Activated CD8-positive, alpha-beta memory T cell treated with anti-CD3 and anti-CD28 coated beads for 36 hours (primary cell): Measurements from ENCODE around the gene C6orf132. TPM values are rescaled to one million over a fixed set of nuclear protein-coding genes. Genes with fewer than 3 reads are reported as not detected.
"Not testable (repeated sequence)": the region's sequence is repeated elsewhere in the genome, so short reads cannot be mapped to it uniquely, and the experiment has no call there.

Source experiments
- CTCF ChIA-PET: fragments of 350-600 bp; sonication (Branson Sonifier 250); formaldehyde crosslinking; loops from one replicate; lab custom pipeline; 2021; ENCODE audit warnings: antibody characterized with exemption; lab: Charles Lee
- POLR2A ChIA-PET: fragments of 350-600 bp; sonication (Branson Sonifier 250); formaldehyde crosslinking; loops from one replicate; lab custom pipeline; 2021; ENCODE audit warnings: antibody characterized with exemption; lab: Charles Lee
- total RNA-seq, 2 experiments: library from RNA; stranded (reverse); gene quantifications; one replicate each; pipeline ENCODE4 v1.2.3, GENCODE V29; 2021

The C6orf132 gene
- total RNA-seq, 2 experiments from 2014 or later: 0.21 to 0.23 TPM

DNA sequence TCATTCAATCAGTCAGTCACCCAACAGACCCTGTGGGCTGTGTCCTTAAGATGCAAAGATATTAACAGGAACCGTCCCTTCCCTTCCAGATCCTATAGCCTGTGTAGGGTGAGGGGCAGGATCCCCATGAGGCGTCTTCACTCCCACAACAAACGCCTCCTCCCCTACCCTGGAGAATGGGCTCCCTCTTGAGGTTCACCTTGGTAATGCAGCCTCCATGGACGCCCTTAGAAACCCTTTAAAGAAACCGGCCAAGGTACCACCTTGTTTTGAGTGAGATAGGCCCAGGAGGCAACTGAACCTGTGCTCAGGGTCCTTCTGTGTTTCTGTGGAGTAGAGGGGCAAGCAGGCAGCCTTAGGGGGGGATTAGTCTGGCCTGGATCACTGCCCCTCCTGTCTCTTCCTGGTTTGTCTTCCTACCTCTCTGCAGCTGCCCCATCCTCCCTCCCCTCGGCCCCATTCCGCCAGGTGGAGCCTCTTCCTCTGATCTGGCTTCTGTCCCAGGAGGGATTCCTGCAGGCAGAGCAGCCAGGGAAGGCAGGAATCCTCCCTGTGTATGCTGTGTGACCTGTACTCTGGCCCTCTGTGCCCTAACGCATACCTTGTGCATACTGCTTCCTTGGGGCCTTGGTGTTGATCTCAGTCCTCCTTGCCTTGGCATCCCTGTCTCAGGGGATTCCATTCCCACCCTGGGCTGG, 24.2 kb upstream of the C6orf132 start:
- ChIA-PET POLR2A (interaction anchor here (0.6 kb wide), 1 partner anchor 15 kb away, joined by 6 read pairs; no protein-coding TSS in a partner anchor), CTCF (interaction anchor here (0.9 to 1.2 kb wide), 4 partner anchors 63 to 381 kb away, joined by 3 read pairs; no protein-coding TSS in a partner anchor)

- POLR2A ChIA-PET: no interaction called here
- CTCF ChIA-PET: interaction anchor here (1.2 to 1.9 kb wide), 2 partner anchors 60 to 244 kb away, joined by 3 to 5 read pairs; partner anchors contain the start of genes BYSL and MED20
Measured at GRCh38 chr6:42165016-42165415, 22.6 kb upstream of the C6orf132 start.

DNA sequence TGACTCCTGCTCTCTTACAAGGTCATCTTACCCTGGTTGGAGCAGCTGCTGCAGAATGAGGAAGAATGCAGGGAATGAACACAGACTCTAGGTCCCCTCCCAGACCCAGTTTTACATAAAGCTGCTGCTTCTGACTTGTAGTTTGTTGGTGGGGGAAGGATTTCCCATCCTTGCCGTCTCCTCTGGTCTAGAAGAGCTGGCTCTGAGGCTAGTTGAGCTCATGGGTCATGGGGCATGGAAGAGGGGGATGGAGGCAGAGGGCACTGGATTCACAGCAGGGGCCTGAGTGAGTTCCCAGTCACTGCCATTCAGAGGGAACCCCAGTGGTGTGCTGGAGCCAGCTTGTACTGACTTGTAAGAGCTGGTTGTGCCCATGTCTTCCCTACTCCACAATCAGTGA, 21.6 kb upstream of the C6orf132 start:
- ChIA-PET POLR2A (interaction anchor here (0.6 kb wide), 2 partner anchors 113 to 297 kb away, joined by 3 read pairs; no protein-coding TSS in a partner anchor), CTCF (interaction anchor here (0.6 to 1.9 kb wide), 6 partner anchors 59 to 894 kb away, joined by 3 to 5 read pairs (median 4); partner anchors contain the start of genes BYSL and MED20)

DNA sequence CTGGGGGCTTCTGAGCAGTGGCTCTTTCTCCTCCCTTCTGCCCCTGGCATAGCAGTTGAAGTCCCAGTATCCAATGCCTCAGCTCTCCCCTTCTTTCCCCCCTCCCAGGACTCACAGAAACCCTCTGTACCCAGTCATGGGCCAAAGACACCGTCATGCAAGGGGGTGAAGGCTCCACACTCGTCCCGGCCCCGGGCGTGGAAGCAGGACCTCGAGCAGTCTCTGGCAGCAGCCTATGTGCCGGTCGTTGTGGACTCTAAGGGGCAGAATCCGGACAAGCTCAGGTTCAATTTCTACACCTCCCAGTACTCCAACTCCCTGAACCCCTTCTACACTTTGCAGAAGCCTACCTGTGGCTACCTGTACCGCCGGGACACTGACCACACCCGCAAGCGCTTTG, 20.4 kb upstream of the C6orf132 start:
- ChIA-PET POLR2A (no interaction called here), CTCF (no interaction called here)

DNA sequence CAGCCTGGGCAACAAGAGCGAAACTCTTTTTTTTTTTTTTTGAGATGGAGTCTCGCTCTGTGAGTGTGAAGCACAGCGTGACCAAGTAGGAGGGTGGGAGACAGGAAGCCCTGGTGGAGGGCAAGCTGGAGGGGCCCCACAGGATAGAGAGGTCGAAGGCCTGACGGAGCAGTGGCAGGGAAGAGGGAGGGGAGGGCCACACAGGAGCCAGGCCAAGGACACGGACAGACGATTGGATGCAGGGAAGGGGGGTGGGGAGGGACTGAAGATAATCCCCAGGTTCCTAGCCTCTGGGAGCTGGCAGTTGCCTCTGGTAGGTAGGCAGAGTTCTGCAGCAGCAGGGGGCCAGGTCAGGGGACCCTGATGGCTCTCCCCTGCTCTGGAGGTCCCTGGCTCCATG, 20.0 kb upstream of the C6orf132 start:
- POLR2A ChIA-PET: no interaction called here
- CTCF ChIA-PET: interaction anchor here (1.1 kb wide), 1 partner anchor 26 kb away, joined by 3 read pairs; no protein-coding TSS in a partner anchor

DNA sequence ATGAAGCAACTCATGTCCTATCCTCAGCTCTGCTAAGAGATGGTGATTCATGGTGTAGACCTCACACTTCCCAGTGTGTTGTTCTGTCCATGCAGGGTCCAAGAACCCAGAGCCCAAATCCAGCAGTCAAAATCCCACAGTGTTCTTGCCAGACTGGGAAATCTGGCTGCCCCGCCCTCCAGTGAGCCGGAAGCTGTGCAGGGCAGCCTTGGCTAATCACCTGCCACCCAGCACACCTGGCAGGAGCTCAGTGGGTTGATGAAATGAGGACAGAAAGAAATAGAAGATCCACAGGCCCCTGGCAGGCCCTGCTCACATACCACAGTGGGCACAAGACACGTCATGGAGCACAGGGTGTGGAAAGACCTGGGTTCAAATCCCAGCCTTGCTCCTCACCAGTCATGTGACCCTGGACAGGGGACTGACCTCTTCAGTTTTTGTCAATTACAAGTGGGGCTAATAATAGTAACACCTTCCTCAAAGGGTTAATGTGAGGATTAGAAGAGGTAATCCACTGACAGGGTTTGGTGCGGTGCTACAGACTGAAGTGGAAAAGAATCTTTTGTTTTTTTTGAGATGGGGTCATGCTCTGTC, 17.1 kb upstream of the C6orf132 start:
- CTCF ChIA-PET: interaction anchor here (0.6 to 1.1 kb wide), 2 partner anchors 72 to 86 kb away, joined by 3 read pairs; no protein-coding TSS in a partner anchor
- POLR2A ChIA-PET: no interaction called here

DNA sequence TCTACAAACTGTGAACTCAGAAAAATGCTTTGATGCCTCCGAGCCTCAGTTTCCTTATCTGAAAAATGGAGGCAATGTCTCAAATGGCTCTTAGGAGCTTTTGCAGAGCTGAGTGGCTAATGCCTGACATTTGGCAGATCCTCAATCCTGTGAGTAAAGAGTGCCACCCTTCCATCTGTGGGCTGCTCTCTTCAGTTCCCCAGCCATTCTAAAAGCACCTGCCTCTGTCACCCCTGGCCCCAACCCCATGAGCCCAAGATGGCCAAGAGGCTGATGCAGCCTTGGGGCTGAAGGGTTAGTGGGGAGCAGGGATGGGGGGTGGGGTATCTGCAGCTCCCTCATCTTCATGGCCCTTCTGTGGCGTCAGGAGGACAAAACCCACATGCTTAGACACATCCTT, 16.2 kb upstream of the C6orf132 start:
- POLR2A ChIA-PET: no interaction called here
- CTCF ChIA-PET: no interaction called here

GRCh38 chr6:42158011-42158410, 15.6 kb upstream of the C6orf132 start:
- CTCF ChIA-PET: no interaction called here
- POLR2A ChIA-PET: no interaction called here

GRCh38 chr6:42156638-42157037, 14.2 kb upstream of the C6orf132 start:
- POLR2A ChIA-PET: no interaction called here
- CTCF ChIA-PET: interaction anchor here (1.3 kb wide), 1 partner anchor 58 kb away, joined by 3 read pairs; no protein-coding TSS in a partner anchor

DNA sequence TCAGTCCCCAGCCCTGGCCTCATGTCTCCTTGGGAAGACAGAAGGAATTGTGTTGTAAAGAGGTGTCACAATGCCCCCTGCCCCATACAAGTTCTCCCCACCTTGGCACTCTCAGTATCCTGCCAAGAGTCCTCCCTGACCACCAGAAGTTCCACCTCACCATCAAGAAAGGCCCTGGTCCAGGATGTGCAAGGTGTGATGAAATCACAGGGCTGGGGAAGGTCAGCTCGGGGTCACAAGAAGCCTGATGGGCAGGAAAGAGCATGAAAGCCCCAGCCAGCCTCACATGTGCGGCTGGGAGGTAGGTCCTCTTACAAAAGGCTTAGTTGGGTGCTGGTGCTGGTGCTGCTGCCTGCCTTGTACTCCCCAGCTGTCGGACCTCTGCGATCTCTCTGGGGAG, 12.9 kb upstream of the C6orf132 start:
- CTCF ChIA-PET: no interaction called here
- POLR2A ChIA-PET: no interaction called here

- CTCF ChIA-PET: no interaction called here
Measured at GRCh38 chr6:42154461-42155209, 12.2 kb upstream of the C6orf132 start.

GRCh38 chr6:42153921-42154320, 11.5 kb upstream of the C6orf132 start:
- POLR2A ChIA-PET: no interaction called here
- CTCF ChIA-PET: no interaction called here

More at GRCh38 chr6:42154461-42155209, 12.2 kb upstream of the C6orf132 start:
- POLR2A ChIA-PET: no interaction called here

- POLR2A ChIA-PET, CTCF ChIA-PET: not testable (repeated sequence)
Measured at GRCh38 chr6:42152528-42153213, 10.3 kb upstream of the C6orf132 start.

- POLR2A ChIA-PET: no interaction called here
- CTCF ChIA-PET: no interaction called here
Measured at GRCh38 chr6:42152024-42152423, 9.6 kb upstream of the C6orf132 start.

- CTCF ChIA-PET: no interaction called here
- POLR2A ChIA-PET: no interaction called here
Measured at GRCh38 chr6:42150254-42150653, 7.8 kb upstream of the C6orf132 start.

- ChIA-PET POLR2A (no interaction called here), CTCF (interaction anchor here (0.8 kb wide), 1 partner anchor 44 kb away, joined by 3 read pairs; no protein-coding TSS in a partner anchor)
Measured at GRCh38 chr6:42148058-42148457, 5.6 kb upstream of the C6orf132 start.

- CTCF ChIA-PET: interaction anchor here (0.7 to 0.8 kb wide), 2 partner anchors 14 to 43 kb away, joined by 3 read pairs; no protein-coding TSS in a partner anchor
- POLR2A ChIA-PET: no interaction called here
Measured at GRCh38 chr6:42147138-42147562, 4.7 kb upstream of the C6orf132 start.

GRCh38 chr6:42141603-42142117, 760 bp downstream of the C6orf132 start:
- ChIA-PET POLR2A (no interaction called here), CTCF (no interaction called here)
